SK-N-SH treated with all-trans-retinoic acid at 6 μM for 48 hours (cell line): Measurements from ENCODE around the gene CCR5AS.

Experiments used
- ATAC-seq: fragments of 200-7000 bp; cut with Tn5 transposase; 3 replicates; pipeline ENCODE4 v1.9.1; 2020; ENCODE audit warnings: mild to moderate bottlenecking, moderate library complexity
- ARNTL ChIP-seq: fragments of 450-650 bp; formaldehyde crosslinking; IDR thresholded peaks from 2 replicates; pipeline ENCODE4 v1.5.0; 2020; ENCODE audit warnings: low read depth, mild to moderate bottlenecking, moderate library complexity, borderline replicate concordance
- BACH2 ChIP-seq: fragments of 250-450 bp; sonication (Bioruptor Pico); IDR thresholded peaks from 2 replicates; pipeline ENCODE4 v1.9.0; 2021; ENCODE audit warnings: mild to moderate bottlenecking, borderline replicate concordance
- CREB5 ChIP-seq: fragments of 250-450 bp; sonication (Bioruptor Pico); IDR thresholded peaks from 2 replicates; pipeline ENCODE4 v1.5.1; 2020; ENCODE audit warnings: low read depth, mild to moderate bottlenecking, moderate library complexity
- CSDC2 ChIP-seq: fragments of 250-450 bp; sonication (Bioruptor Pico); IDR thresholded peaks from 2 replicates; pipeline ENCODE4 v1.5.0; 2020; ENCODE audit warnings: mild to moderate bottlenecking, moderate library complexity
- ESRRG ChIP-seq: fragments of 250-450 bp; sonication (Bioruptor Pico); IDR thresholded peaks from 2 replicates; pipeline ENCODE4 v1.6.1; 2021; ENCODE audit warnings: mild to moderate bottlenecking
- GLIS3 ChIP-seq: fragments of 250-450 bp; sonication (Bioruptor Pico); IDR thresholded peaks from 2 replicates; pipeline ENCODE4 v1.5.0; 2020; ENCODE audit warnings: mild to moderate bottlenecking, moderate library complexity
- ISL1 ChIP-seq: fragments of 250-450 bp; sonication (Bioruptor Pico); IDR thresholded peaks from 2 replicates; pipeline ENCODE4 v2.1.2; 2022; ENCODE audit warnings: mild to moderate bottlenecking, moderate library complexity
- OSR1 ChIP-seq: fragments of 250-450 bp; sonication (Bioruptor Pico); IDR thresholded peaks from 2 replicates; pipeline ENCODE4 v1.8.0; 2022; ENCODE audit warnings: moderate library complexity, mild to moderate bottlenecking, inconsistent platforms
- PATZ1 ChIP-seq: fragments of 250-450 bp; sonication (Bioruptor Pico); IDR thresholded peaks from 2 replicates; pipeline ENCODE4 v1.8.0; 2020; ENCODE audit warnings: mild to moderate bottlenecking, moderate library complexity, borderline replicate concordance
- POU6F1 ChIP-seq: fragments of 250-450 bp; sonication (Bioruptor Pico); IDR thresholded peaks from 2 replicates; pipeline ENCODE4 v1.8.0; 2021; ENCODE audit warnings: low read depth, mild to moderate bottlenecking, moderate library complexity, borderline replicate concordance
- PPARA ChIP-seq: fragments of 250-450 bp; sonication (Bioruptor Pico); IDR thresholded peaks from 2 replicates; pipeline ENCODE4 v1.5.0; 2020; ENCODE audit warnings: mild to moderate bottlenecking, borderline replicate concordance
- RARB ChIP-seq: fragments of 250-450 bp; sonication (Bioruptor Pico); IDR thresholded peaks from 2 replicates; pipeline ENCODE4 v1.8.0; 2021; ENCODE audit warnings: mild to moderate bottlenecking, moderate library complexity
- SNAI2 ChIP-seq: fragments of 250-450 bp; sonication (Bioruptor Pico); IDR thresholded peaks from 2 replicates; pipeline ENCODE4 v1.5.0; 2020; ENCODE audit warnings: mild to moderate bottlenecking, moderate library complexity
- TCF4 ChIP-seq: fragments of 250-450 bp; sonication (Bioruptor Pico); IDR thresholded peaks from 2 replicates; pipeline ENCODE4 v1.8.0; 2021; ENCODE audit warnings: mild to moderate bottlenecking, moderate library complexity, borderline replicate concordance
- TOX ChIP-seq: fragments of 250-450 bp; sonication (Bioruptor Pico); IDR thresholded peaks from 2 replicates; pipeline ENCODE4 v1.8.0; 2021; ENCODE audit warnings: mild to moderate bottlenecking, moderate library complexity, borderline replicate concordance
- TSHZ2 ChIP-seq: fragments of 250-450 bp; sonication (Bioruptor Pico); IDR thresholded peaks from 2 replicates; pipeline ENCODE4 v1.5.0; 2020; ENCODE audit warnings: mild to moderate bottlenecking, moderate library complexity
- ZC3H10 ChIP-seq: fragments of 250-450 bp; sonication (Bioruptor Pico); IDR thresholded peaks from 2 replicates; pipeline ENCODE4 v1.5.1; 2021; ENCODE audit warnings: mild to moderate bottlenecking, moderate library complexity
- ZFP30 ChIP-seq: fragments of 450-650 bp; formaldehyde crosslinking; IDR thresholded peaks from 2 replicates; pipeline ENCODE4 v1.5.0; 2022; ENCODE audit warnings: mild to moderate bottlenecking, moderate library complexity
- ZNF565 ChIP-seq: fragments of 450-650 bp; formaldehyde crosslinking; conservative IDR thresholded peaks from 2 replicates; pipeline ENCODE4 v1.5.0; 2020; ENCODE audit warnings: low read depth, mild to moderate bottlenecking, moderate library complexity
- ZNF70 ChIP-seq: fragments of 450-650 bp; formaldehyde crosslinking; IDR thresholded peaks from 2 replicates; pipeline ENCODE4 v1.5.0; 2020; ENCODE audit warnings: mild to moderate bottlenecking, moderate library complexity
- ZNF8 ChIP-seq: fragments of 450-650 bp; formaldehyde crosslinking; IDR thresholded peaks from 2 replicates; pipeline ENCODE4 v1.5.0; 2020; ENCODE audit warnings: mild to moderate bottlenecking, moderate library complexity

The CCR5AS gene

GRCh38 chr3:46383211-46383950 is 23.5 kb downstream of the CCR5AS start (continued):
- no peak for TF ChIP-seq TSHZ2 (CRISPR knock-in tag)
- no peak for TF ChIP-seq ISL1 (CRISPR knock-in tag)
- no peak for TF ChIP-seq TOX (CRISPR knock-in tag)
- no peak for TF ChIP-seq ZNF70 (CRISPR knock-in tag)
- no peak for TF ChIP-seq RARB
- TF ChIP-seq TCF4 (CRISPR knock-in tag): no peak
- no peak for TF ChIP-seq ZNF8
- TF ChIP-seq CREB5 (CRISPR knock-in tag): no peak
- TF ChIP-seq ZFP30 (CRISPR knock-in tag): no peak
- no peak for TF ChIP-seq PPARA (CRISPR knock-in tag)
- TF ChIP-seq CSDC2 (CRISPR knock-in tag): no peak

- TF ChIP-seq BACH2: no peak
- TF ChIP-seq TSHZ2 (CRISPR knock-in tag): no peak
- no peak for TF ChIP-seq ZFP30 (CRISPR knock-in tag)
- TF ChIP-seq PATZ1 (CRISPR knock-in tag): no peak
- no peak for TF ChIP-seq SNAI2 (CRISPR knock-in tag)
- TF ChIP-seq ZC3H10 (CRISPR knock-in tag): no peak
- no peak for TF ChIP-seq ARNTL
- TF ChIP-seq CREB5 (CRISPR knock-in tag): no peak
- no peak for TF ChIP-seq ZNF565 (CRISPR knock-in tag)
- TF ChIP-seq, all 23 proteins: peak for 0
- no peak for ATAC-seq
Observed at GRCh38 chr3:46381625-46382024, 25.2 kb downstream of the CCR5AS start.

- no peak for ATAC-seq
- TF ChIP-seq OSR1 (CRISPR knock-in tag) (no peak), BACH2 (no peak), CREB5 (CRISPR knock-in tag) (no peak), RARB (no peak), ZFP30 (CRISPR knock-in tag) (no peak), ESRRG (CRISPR knock-in tag) (no peak), SNAI2 (CRISPR knock-in tag) (no peak), GLIS3 (no peak), CSDC2 (CRISPR knock-in tag) (no peak), TCF4 (CRISPR knock-in tag) (no peak), POU6F1 (no peak)
Observed at GRCh38 chr3:46380471-46381221, 26.2 kb downstream of the CCR5AS start.
